Neutrophil (primary cell): ENCODE measurements around the gene SNX30.

ENCODE experiments used
- H3K27ac ChIP-seq: fragments of 200-600 bp; sonication (generic); 2 replicates; pipeline ENCODE4 v1.5.1; 2016; ENCODE audit warnings: mild to moderate bottlenecking, moderate library complexity
- H3K27me3 ChIP-seq: fragments of 200-600 bp; sonication (generic); 2 replicates; pipeline ENCODE4 v1.6.0; 2016; ENCODE audit warnings: mild to moderate bottlenecking
- H3K36me3 ChIP-seq: fragments of 200-600 bp; sonication (generic); 2 replicates; pipeline ENCODE4 v1.5.1; 2017
- H3K4me1 ChIP-seq, 2 experiments: fragments of 200-600 bp in 1 of 2; sonication (generic) in 1 of 2; 1 replicate in 1 of 2; 2 replicates in 1 of 2; pipeline versions ENCODE4 v1.5.1 to v1.6.1; 2013 to 2016; ENCODE audit warnings: low read depth in 1 of 2, low read length in 1 of 2, mild to moderate bottlenecking in 1 of 2, moderate library complexity in 1 of 2; ENCODE audit not compliant: control insufficient read depth in 1 of 2, insufficient read depth in 1 of 2
- H3K4me3 ChIP-seq, 2 experiments: fragments of 200-600 bp in 1 of 2; sonication (generic) in 1 of 2; 1 replicate in 1 of 2; 2 replicates in 1 of 2; pipeline ENCODE4 v1.5.1; 2013 to 2016; ENCODE audit warnings: low read depth in 1 of 2, low read length in 1 of 2, mild to moderate bottlenecking in 1 of 2, moderate library complexity in 1 of 2
- H3K9me3 ChIP-seq: fragments of 200-600 bp; sonication (generic); 2 replicates; pipeline ENCODE4 v1.5.1; 2016
- CTCF ChIP-seq: fragments of 200-600 bp; sonication (generic); IDR thresholded peaks from 2 replicates; pipeline ENCODE4 v1.5.1; 2016; ENCODE audit warnings: antibody characterized with exemption

SNX30 gene

GRCh38 chr9:112905084-112905483 is 154.5 kb downstream of the SNX30 start:
- Histone ChIP-seq H3K4me1 (peaks cover 0 to 4% of the 10 kb centered on the region in 2 experiments), H3K27ac (no peak overlapping the region), H3K36me3 (no peaks in the 10 kb centered on the region), H3K9me3 (no peaks in the 10 kb centered on the region), H3K27me3 (peaks cover 60% of the 10 kb centered on the region), H3K4me3 (no peak overlapping the region)
- TF ChIP-seq CTCF = no peak

- Histone ChIP-seq H3K27me3 (peaks cover 35% of the 10 kb centered on the region), H3K9me3 (no peaks in the 10 kb centered on the region), H3K4me1 (no peaks in the 10 kb centered on the region), H3K36me3 (no peaks in the 10 kb centered on the region), H3K27ac (no peak overlapping the region), H3K4me3 (no peak overlapping the region)
- no peak for TF ChIP-seq CTCF
Observed at GRCh38 chr9:112911736-112912135, 161.2 kb downstream of the SNX30 start.

GRCh38 chr9:112912636-112913035 is 162.1 kb downstream of the SNX30 start:
- no peak overlapping the region for H3K27ac ChIP-seq
- H3K9me3 ChIP-seq = no peaks in the 10 kb centered on the region
- TF ChIP-seq CTCF = no peak
- H3K4me1 ChIP-seq = no peaks in the 10 kb centered on the region
- H3K36me3 ChIP-seq = no peaks in the 10 kb centered on the region
- peaks cover 33% of the 10 kb centered on the region for H3K27me3 ChIP-seq
- H3K4me3 ChIP-seq = no peak overlapping the region

- Histone ChIP-seq H3K4me1 (no peaks in the 10 kb centered on the region), H3K9me3 (no peaks in the 10 kb centered on the region), H3K36me3 (no peaks in the 10 kb centered on the region), H3K4me3 (no peak overlapping the region), H3K27me3 (peaks cover 28% of the 10 kb centered on the region), H3K27ac (no peak overlapping the region)
- TF ChIP-seq CTCF = no peak
Observed at GRCh38 chr9:112913326-112913725, 162.8 kb downstream of the SNX30 start.

GRCh38 chr9:112914524-112914923 is 164.0 kb downstream of the SNX30 start:
- TF ChIP-seq CTCF = no peak
- Histone ChIP-seq H3K4me1 (no peaks in the 10 kb centered on the region), H3K27me3 (peaks cover 23% of the 10 kb centered on the region), H3K27ac (no peak overlapping the region), H3K36me3 (no peaks in the 10 kb centered on the region), H3K9me3 (no peaks in the 10 kb centered on the region), H3K4me3 (no peak overlapping the region)
